OCI-LY7 (cell line): ENCODE measurements around the gene RNF169.

Experiments used
- CTCF ChIP-seq: fragments of 200-600 bp; sonication (generic); conservative IDR thresholded peaks from 2 replicates; pipeline ENCODE4 v1.5.1; 2014; ENCODE audit warnings: mild to moderate bottlenecking, antibody characterized with exemption, low read length, moderate library complexity, mixed read lengths
- EZH2phosphoT487 ChIP-seq: fragments of 200-600 bp; sonication (generic); IDR thresholded peaks from 2 replicates; pipeline ENCODE4 v1.6.1; 2018; ENCODE audit warnings: low read depth, borderline replicate concordance, mild to moderate bottlenecking, mixed run types, antibody characterized with exemption, low read length, moderate library complexity, mixed read lengths

GRCh38 chr11:74844072-74844471 is 95.4 kb downstream of the RNF169 start:
- TF ChIP-seq EZH2phosphoT487: no peak
- no peak for TF ChIP-seq CTCF
